Astrocyte of the spinal cord (primary cell): ENCODE results near the gene FSD1.

Experiments
- DNase-seq: peaks from one replicate; pipeline ENCODE4 v3.0.0; 2011; ENCODE audit warnings: low read depth, low spot score
- H3K4me3 ChIP-seq: 2 replicates; pipeline ENCODE4 v1.5.1; 2011; ENCODE audit warnings: low read depth, mild to moderate bottlenecking, low read length, moderate library complexity
- in situ Hi-C: cut with HindIII; loops from 2 replicates; pipeline ENCODE4 v1.10.0; 2017; ENCODE audit warnings: low sequenced_read_pairs
- TF ChIP-seq, protein P1 (sequence below): IDR thresholded peaks from 2 replicates; pipeline ENCODE4 v1.5.1; 2012; ENCODE audit warnings: low read depth, mild to moderate bottlenecking, low read length, inconsistent platforms

FSD1 gene

DNA sequence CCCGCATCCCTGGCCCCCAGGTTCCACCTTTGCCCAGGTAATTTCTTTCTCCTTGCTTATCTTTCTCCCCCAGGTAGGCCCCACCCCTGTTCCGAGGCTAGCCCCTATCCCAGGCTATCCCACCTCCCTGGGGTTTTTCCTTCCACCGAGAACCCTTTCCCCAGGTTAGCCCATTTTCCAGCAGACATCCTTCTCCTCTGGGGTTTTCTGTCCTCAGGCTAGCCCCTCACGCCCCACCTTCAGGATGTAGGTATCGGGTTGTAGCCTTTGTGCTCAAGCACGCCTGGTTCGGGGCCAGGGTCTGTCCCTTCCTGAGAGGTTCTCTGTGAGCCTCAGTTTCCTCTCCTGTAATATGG lies 837 bp downstream of the FSD1 start:
- peak overlapping the region; percentile 47 for H3K4me3 ChIP-seq
- TF ChIP-seq, protein P1, sequence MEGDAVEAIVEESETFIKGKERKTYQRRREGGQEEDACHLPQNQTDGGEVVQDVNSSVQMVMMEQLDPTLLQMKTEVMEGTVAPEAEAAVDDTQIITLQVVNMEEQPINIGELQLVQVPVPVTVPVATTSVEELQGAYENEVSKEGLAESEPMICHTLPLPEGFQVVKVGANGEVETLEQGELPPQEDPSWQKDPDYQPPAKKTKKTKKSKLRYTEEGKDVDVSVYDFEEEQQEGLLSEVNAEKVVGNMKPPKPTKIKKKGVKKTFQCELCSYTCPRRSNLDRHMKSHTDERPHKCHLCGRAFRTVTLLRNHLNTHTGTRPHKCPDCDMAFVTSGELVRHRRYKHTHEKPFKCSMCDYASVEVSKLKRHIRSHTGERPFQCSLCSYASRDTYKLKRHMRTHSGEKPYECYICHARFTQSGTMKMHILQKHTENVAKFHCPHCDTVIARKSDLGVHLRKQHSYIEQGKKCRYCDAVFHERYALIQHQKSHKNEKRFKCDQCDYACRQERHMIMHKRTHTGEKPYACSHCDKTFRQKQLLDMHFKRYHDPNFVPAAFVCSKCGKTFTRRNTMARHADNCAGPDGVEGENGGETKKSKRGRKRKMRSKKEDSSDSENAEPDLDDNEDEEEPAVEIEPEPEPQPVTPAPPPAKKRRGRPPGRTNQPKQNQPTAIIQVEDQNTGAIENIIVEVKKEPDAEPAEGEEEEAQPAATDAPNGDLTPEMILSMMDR: no peak
- in situ Hi-C loops: no loop called here
- DNase-seq: no peak

- DNase-seq: no peak
- TF ChIP-seq, protein P1: no peak
- H3K4me3 ChIP-seq: no peak overlapping the region
- in situ Hi-C loops: no loop called here
These were observed 1.3 kb downstream of the FSD1 start for GRCh38 chr19:4305659-4306058.

GRCh38 chr19:4310247-4311121 lies 6.1 kb downstream of the FSD1 start:
- TF ChIP-seq, protein P1: no peak
- in situ Hi-C loops: no loop called here
- H3K4me3 ChIP-seq: no peak overlapping the region
- DNase-seq: no peak

GRCh38 chr19:4313847-4314490 lies 9.6 kb downstream of the FSD1 start:
- TF ChIP-seq, protein P1: no peak
- DNase-seq: no peak
- in situ Hi-C loops: no loop called here
- no peak overlapping the region for H3K4me3 ChIP-seq

DNA sequence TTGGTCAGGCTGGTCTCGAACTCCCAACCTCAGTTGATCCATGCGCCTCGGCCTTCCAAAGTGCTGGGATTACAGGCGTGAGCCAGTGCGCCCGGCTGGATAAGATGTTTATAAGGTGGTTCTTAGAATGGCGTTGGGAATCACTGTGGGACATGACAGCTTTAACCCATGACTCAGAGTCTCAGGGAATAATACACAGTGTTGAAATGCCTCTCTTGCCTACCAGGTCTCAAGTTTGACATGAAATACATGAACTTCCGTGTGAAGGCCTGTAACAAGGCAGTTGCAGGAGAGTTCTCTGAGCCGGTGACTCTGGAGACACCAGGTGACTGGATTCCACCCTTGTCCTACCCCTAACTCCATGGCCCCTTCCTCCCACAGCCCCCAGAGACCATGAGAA lies 12.6 kb downstream of the FSD1 start:
- in situ Hi-C loops: no loop called here
- TF ChIP-seq, protein P1: no peak
- no peak overlapping the region for H3K4me3 ChIP-seq
- no peak for DNase-seq

DNA sequence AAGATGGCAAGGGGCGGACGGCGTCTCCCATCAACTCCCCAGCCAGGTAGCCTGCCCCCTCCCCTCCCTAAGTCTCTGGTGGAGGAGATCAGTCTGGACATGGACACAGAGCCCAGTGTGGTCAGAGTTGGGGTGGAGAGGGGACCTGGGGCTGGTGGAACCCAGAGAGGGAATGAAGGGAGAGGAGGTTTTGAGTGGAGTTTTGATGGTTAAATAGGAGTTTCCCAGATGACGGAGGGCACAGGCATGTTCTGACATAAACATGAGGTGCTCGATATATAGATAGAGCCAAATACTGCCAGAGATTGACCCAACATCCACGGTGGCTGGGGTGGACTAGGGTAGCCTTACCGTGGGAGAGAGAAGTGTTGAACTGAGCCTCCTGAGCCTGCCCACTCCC lies 14.1 kb downstream of the FSD1 start:
- H3K4me3 ChIP-seq: no peak overlapping the region
- TF ChIP-seq, protein P1: no peak
- DNase-seq: no peak
- in situ Hi-C loops: no loop called here
